Activated T-cell treated with anti-CD3 and anti-CD28 coated beads for 48 hours (primary cell): ENCODE data around the gene OXA1L.
"Not testable (repeated sequence)": the region's sequence is repeated elsewhere in the genome, so short reads cannot be mapped to it uniquely, and the experiment has no call there.

Source experiments
- DNase-seq: peaks from one replicate; pipeline ENCODE4 v3.0.0-alpha.2; 2020; ENCODE audit warnings: low read depth

OXA1L gene

GRCh38 chr14:22801716-22802115 is 35.2 kb downstream of the OXA1L start:
- DNase-seq: no peak

- no peak for DNase-seq
Measured at GRCh38 chr14:22802860-22803686, 36.6 kb downstream of the OXA1L start.

- no peak for DNase-seq
Measured at GRCh38 chr14:22803687-22803974, 37.1 kb downstream of the OXA1L start.

GRCh38 chr14:22805235-22805634 is 38.7 kb downstream of the OXA1L start:
- DNase-seq: not testable (repeated sequence)

- no peak for DNase-seq
Measured at GRCh38 chr14:22807432-22808087, 41.1 kb downstream of the OXA1L start.

- DNase-seq: no peak
Measured at GRCh38 chr14:22808388-22809209, 42.1 kb downstream of the OXA1L start.

- no peak for DNase-seq
Measured at GRCh38 chr14:22811722-22812121, 45.2 kb downstream of the OXA1L start.

GRCh38 chr14:22812744-22813143 is 46.3 kb downstream of the OXA1L start:
- DNase-seq: no peak

GRCh38 chr14:22813145-22813544 is 46.7 kb downstream of the OXA1L start:
- no peak for DNase-seq

GRCh38 chr14:22814373-22814772 is 47.9 kb downstream of the OXA1L start:
- DNase-seq: no peak

- DNase-seq: no peak
Measured at GRCh38 chr14:22814941-22815713, 48.6 kb downstream of the OXA1L start, which contains the start of gene SLC7A7. TSS of gene SLC7A7 (minus strand) at chr14:22815435. CDS start at chr14:22813398, 2,037 bp downstream.

- no peak for DNase-seq
Measured at GRCh38 chr14:22819151-22819988, 52.9 kb downstream of the OXA1L start.

- no peak for DNase-seq
Measured at GRCh38 chr14:22820731-22821130, 54.2 kb downstream of the OXA1L start.

- DNase-seq: no peak
Measured at GRCh38 chr14:22821193-22822015, 54.9 kb downstream of the OXA1L start.

GRCh38 chr14:22822016-22822570 is 55.6 kb downstream of the OXA1L start:
- DNase-seq: no peak
